ENCODE results near the gene TNS3.

DNA sequence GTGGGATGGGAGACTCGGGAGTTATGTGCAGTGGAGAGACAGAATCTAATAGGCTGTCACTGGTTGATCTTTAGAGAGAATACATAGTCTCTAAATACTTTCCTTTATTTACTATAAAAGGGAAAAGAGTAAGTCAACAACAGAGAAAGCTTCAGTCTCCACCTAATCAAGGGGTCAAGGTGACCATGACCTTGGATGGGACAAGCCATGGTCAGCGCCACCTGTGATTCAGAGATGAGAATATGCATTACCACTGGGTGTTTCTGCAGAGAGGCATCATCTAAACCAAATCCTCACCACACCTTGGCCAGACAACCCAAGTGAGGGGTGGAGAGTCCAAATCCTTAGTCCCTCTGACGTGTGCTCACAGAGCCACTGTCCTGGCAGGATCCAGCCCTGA lies 39.9 kb downstream of the TNS3 start:
- TF ChIP-seq, protein P1, sequence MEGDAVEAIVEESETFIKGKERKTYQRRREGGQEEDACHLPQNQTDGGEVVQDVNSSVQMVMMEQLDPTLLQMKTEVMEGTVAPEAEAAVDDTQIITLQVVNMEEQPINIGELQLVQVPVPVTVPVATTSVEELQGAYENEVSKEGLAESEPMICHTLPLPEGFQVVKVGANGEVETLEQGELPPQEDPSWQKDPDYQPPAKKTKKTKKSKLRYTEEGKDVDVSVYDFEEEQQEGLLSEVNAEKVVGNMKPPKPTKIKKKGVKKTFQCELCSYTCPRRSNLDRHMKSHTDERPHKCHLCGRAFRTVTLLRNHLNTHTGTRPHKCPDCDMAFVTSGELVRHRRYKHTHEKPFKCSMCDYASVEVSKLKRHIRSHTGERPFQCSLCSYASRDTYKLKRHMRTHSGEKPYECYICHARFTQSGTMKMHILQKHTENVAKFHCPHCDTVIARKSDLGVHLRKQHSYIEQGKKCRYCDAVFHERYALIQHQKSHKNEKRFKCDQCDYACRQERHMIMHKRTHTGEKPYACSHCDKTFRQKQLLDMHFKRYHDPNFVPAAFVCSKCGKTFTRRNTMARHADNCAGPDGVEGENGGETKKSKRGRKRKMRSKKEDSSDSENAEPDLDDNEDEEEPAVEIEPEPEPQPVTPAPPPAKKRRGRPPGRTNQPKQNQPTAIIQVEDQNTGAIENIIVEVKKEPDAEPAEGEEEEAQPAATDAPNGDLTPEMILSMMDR (IDR thresholded peaks at IDR 0.05) = no peak
- TF ChIP-seq POLR2AphosphoS5 (IDR thresholded peaks at IDR 0.05; ENCODE audit: low read depth, low read length) (no peak), SIN3A (IDR thresholded peaks at IDR 0.05; ENCODE audit: borderline replicate concordance, insufficient read depth, low read depth, low read length) (no peak)
